Endodermal cell (in vitro differentiated cells): ENCODE measurements around the gene STX1B. TPM values are rescaled to one million over a fixed set of nuclear protein-coding genes. Genes with fewer than 3 reads are reported as not detected.

ENCODE experiments used
- DNase-seq: peaks from one replicate; pipeline ENCODE4 v3.0.0-alpha.2; 2017
- H3K27ac ChIP-seq: 2 replicates; pipeline ENCODE4 v1.5.1; 2013; ENCODE audit warnings: mild to moderate bottlenecking, low read depth, low read length, moderate library complexity
- H3K27me3 ChIP-seq: 2 replicates; pipeline ENCODE4 v1.6.1; 2013; ENCODE audit warnings: mild to moderate bottlenecking, low read length, moderate library complexity; ENCODE audit not compliant: insufficient read depth, control insufficient read depth, poor library complexity, severe bottlenecking
- H3K36me3 ChIP-seq: 2 replicates; pipeline ENCODE4 v1.7.0; 2013; ENCODE audit warnings: mild to moderate bottlenecking, low read length, moderate library complexity; ENCODE audit not compliant: control insufficient read depth, insufficient read depth
- H3K4me1 ChIP-seq: one replicate; pipeline ENCODE4 v1.7.0; 2013; ENCODE audit warnings: low read length; ENCODE audit not compliant: control insufficient read depth, insufficient read depth
- H3K4me3 ChIP-seq: 2 replicates; pipeline ENCODE4 v1.5.1; 2013; ENCODE audit warnings: mild to moderate bottlenecking, low read length, moderate library complexity
- H3K9ac ChIP-seq: 2 replicates; pipeline ENCODE4 v1.6.1; 2013; ENCODE audit warnings: mild to moderate bottlenecking, low read length, moderate library complexity; ENCODE audit not compliant: poor library complexity, severe bottlenecking; ENCODE audit errors: extremely low read depth
- H3K9me3 ChIP-seq: 2 replicates; pipeline ENCODE4 v1.6.1; 2013; ENCODE audit warnings: mild to moderate bottlenecking, low read length, moderate library complexity; ENCODE audit not compliant: control insufficient read depth
- H3K27ac Mint-ChIP-seq: 2 replicates; pipeline ENCODE4 v1.8.0; 2020; ENCODE audit warnings: mixed read lengths
- H3K27me3 Mint-ChIP-seq: 2 replicates; pipeline ENCODE4 v1.8.0; 2021; ENCODE audit warnings: mild to moderate bottlenecking, mixed read lengths; ENCODE audit not compliant: insufficient read depth
- H3K36me3 Mint-ChIP-seq: 2 replicates; pipeline ENCODE4 v1.8.0; 2020; ENCODE audit warnings: low read depth, mixed read lengths
- H3K4me1 Mint-ChIP-seq: 2 replicates; pipeline ENCODE4 v1.8.0; 2020; ENCODE audit warnings: mixed read lengths
- H3K4me3 Mint-ChIP-seq: 2 replicates; pipeline ENCODE4 v1.8.0; 2020; ENCODE audit warnings: mild to moderate bottlenecking, moderate library complexity, mixed read lengths
- H3K9me3 Mint-ChIP-seq: 2 replicates; pipeline ENCODE4 v1.8.0; 2020; ENCODE audit warnings: mild to moderate bottlenecking, mixed read lengths
- WGBS, 2 experiments: methylation state at CpG; one replicate each; pipeline versions ENCODE4 v1.1.5 to v1.1.7; 2013; ENCODE audit warnings: missing lambda C conversion rate in 2 of 2, mixed read lengths in 1 of 2; ENCODE audit not compliant: insufficient coverage in 1 of 2, insufficient read length in 1 of 2; 5-methylcytosine and 5-hydroxymethylcytosine counted together
- total RNA-seq, 2 donors: library from RNA; stranded (reverse); fragmentation: NEBNext Ultra II Directional in 1 of 2; extraction: Animal tissue kit (Norgen Biotek cat#: 25700) in 1 of 2; gene quantifications; 2 replicates in 1 of 2; 3 replicates in 1 of 2; pipeline ENCODE4 v1.2.1, GENCODE V29; 2021
- TF ChIP-seq, protein P1 (sequence below): fragments of 200-600 bp; sonication (generic); conservative IDR thresholded peaks from 2 replicates; pipeline ENCODE4 v1.5.0; 2021; ENCODE audit warnings: antibody characterized with exemption, mild to moderate bottlenecking

The STX1B gene
- total RNA-seq, 2 donors from 2014 or later, result 3.2 to 7.0 TPM

DNA sequence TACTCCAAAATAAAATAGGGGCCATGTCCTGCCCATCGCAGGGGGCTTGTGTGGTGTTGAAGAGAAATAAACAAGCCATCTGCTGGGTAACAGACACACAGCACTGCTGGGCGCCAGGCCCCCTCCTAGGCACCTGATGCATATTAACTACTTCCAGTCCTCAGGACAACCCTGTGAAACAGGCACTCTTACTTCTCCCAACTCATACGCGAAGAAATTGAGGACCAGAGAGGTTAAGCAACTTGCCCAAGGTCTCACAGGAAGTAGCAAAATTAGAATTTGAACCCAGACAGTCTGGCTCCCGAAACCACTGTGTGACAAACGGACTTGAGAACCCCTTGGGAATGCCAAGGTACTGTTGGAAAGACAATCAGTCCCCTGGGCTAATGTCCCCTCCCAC, 2.8 kb downstream of the STX1B start:
- Mint-ChIP-seq H3K9me3 (no peaks in the 10 kb centered on the region), H3K4me3 (no peak overlapping the region), H3K4me1 (peaks cover 6% of the 10 kb centered on the region), H3K36me3 (no peaks in the 10 kb centered on the region), H3K27ac (no peak overlapping the region), H3K27me3 (peaks cover 25% of the 10 kb centered on the region)
- Histone ChIP-seq H3K36me3 (no peaks in the 10 kb centered on the region), H3K9ac (no peak overlapping the region), H3K27me3 (peaks cover 19% of the 10 kb centered on the region), H3K4me1 (no peaks in the 10 kb centered on the region), H3K9me3 (no peaks in the 10 kb centered on the region), H3K27ac (no peak overlapping the region), H3K4me3 (no peak overlapping the region)
- TF ChIP-seq, protein P1, sequence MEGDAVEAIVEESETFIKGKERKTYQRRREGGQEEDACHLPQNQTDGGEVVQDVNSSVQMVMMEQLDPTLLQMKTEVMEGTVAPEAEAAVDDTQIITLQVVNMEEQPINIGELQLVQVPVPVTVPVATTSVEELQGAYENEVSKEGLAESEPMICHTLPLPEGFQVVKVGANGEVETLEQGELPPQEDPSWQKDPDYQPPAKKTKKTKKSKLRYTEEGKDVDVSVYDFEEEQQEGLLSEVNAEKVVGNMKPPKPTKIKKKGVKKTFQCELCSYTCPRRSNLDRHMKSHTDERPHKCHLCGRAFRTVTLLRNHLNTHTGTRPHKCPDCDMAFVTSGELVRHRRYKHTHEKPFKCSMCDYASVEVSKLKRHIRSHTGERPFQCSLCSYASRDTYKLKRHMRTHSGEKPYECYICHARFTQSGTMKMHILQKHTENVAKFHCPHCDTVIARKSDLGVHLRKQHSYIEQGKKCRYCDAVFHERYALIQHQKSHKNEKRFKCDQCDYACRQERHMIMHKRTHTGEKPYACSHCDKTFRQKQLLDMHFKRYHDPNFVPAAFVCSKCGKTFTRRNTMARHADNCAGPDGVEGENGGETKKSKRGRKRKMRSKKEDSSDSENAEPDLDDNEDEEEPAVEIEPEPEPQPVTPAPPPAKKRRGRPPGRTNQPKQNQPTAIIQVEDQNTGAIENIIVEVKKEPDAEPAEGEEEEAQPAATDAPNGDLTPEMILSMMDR, result no peak
- 69 to 74% methylated on average over 4 to 6 of the region's 6 CpGs for WGBS, 2 experiments
- DNase-seq, result no peak

DNA sequence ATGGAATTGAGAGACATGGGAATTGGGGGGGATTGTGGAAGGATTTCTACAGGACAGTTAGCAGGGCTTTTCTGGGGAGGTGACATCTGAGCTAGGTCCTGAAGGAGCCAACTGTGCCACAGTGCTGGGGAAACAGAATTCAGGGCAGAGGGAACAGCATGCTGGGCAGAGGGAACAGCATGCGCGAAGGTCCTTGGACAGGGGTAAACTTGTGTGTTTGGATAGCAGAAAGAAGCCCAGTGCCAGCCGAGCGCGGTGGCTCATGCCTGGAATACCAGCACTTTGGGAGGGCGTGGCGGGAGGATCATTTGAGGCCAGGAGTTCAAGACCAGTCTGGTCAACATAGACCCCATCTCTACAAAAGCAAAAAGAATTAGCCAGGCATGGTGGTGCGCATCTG, 3.8 kb downstream of the STX1B start:
- WGBS, 2 experiments, result 93% methylated on average over 6 to 8 of the region's 8 CpGs
- no peak overlapping the region for H3K4me3 Mint-ChIP-seq
- Histone ChIP-seq H3K9ac (no peak overlapping the region), H3K36me3 (no peaks in the 10 kb centered on the region), H3K27ac (no peak overlapping the region), H3K9me3 (no peaks in the 10 kb centered on the region), H3K27me3 (peaks cover 8% of the 10 kb centered on the region), H3K4me3 (no peak overlapping the region), H3K4me1 (no peaks in the 10 kb centered on the region)
- no peak for DNase-seq
- H3K36me3 Mint-ChIP-seq, result no peaks in the 10 kb centered on the region
- H3K9me3 Mint-ChIP-seq, result no peaks in the 10 kb centered on the region
- H3K27me3 Mint-ChIP-seq, result peaks cover 16% of the 10 kb centered on the region
- peaks cover 6% of the 10 kb centered on the region for H3K4me1 Mint-ChIP-seq
- H3K27ac Mint-ChIP-seq, result no peak overlapping the region
- TF ChIP-seq, protein P1, result no peak

DNA sequence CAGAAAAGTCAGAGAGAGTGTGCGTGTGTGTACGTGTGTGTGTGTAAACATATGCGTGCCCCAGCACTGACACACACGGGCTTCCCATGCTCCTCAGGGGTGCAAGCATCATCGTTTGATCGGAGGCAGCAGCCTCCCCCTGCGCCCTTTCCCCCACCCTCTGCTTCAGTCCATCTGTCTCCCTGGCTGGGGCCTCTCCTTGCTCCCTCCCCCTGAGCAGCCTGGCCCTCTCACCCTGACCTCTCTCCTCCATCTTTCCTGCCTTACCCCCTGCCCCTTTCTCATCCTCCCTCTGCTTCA, 4.4 kb downstream of the STX1B start:
- no peak for DNase-seq
- no peaks in the 10 kb centered on the region for H3K36me3 ChIP-seq
- no peak overlapping the region for H3K9ac ChIP-seq
- Mint-ChIP-seq H3K27me3 (peaks cover 10% of the 10 kb centered on the region), H3K4me3 (no peak overlapping the region), H3K36me3 (no peaks in the 10 kb centered on the region), H3K27ac (no peak overlapping the region), H3K9me3 (no peaks in the 10 kb centered on the region), H3K4me1 (peaks cover 6% of the 10 kb centered on the region)
- TF ChIP-seq, protein P1, result no peak
- no peaks in the 10 kb centered on the region for H3K9me3 ChIP-seq
- no peak overlapping the region for H3K27ac ChIP-seq
- no peak overlapping the region for H3K4me3 ChIP-seq
- WGBS, 2 experiments, result 81% methylated on average over 6 to 7 of the region's 7 CpGs
- peaks cover 3% of the 10 kb centered on the region for H3K27me3 ChIP-seq
- no peaks in the 10 kb centered on the region for H3K4me1 ChIP-seq
